Naive thymus-derived CD4-positive, alpha-beta T cell (primary cell): ENCODE data around the gene STAP2. TPM values are rescaled to one million over a fixed set of nuclear protein-coding genes. Genes with fewer than 3 reads are reported as not detected.
A peak's percentile ranks its signal among the peaks of the same experiment; 100 is the strongest.

Source experiments
- ATAC-seq: fragments of 150-1000 bp; cut with Tn5 transposase; 2 replicates; pipeline ENCODE4 v1.10.0; 2021; ENCODE audit warnings: mild to moderate bottlenecking, moderate library complexity
- CTCF ChIA-PET: fragments of 350-600 bp; sonication (Branson Sonifier 250); formaldehyde crosslinking; loops from one replicate; lab custom pipeline; 2021; ENCODE audit warnings: antibody characterized with exemption; lab: Charles Lee
- POLR2A ChIA-PET: fragments of 350-600 bp; sonication (Branson Sonifier 250); formaldehyde crosslinking; loops from one replicate; lab custom pipeline; 2021; ENCODE audit warnings: antibody characterized with exemption, inconsistent platforms; lab: Charles Lee
- DNase-seq, 9 donors: peaks; one replicate each; pipeline versions ENCODE4 v3.0.0 to v3.0.0-alpha.2; 2020 to 2022; ENCODE audit warnings: mixed read lengths in 1 of 9
- H3K27ac ChIP-seq: one replicate; pipeline ENCODE4 v1.7.0; 2013; ENCODE audit warnings: mild to moderate bottlenecking, low read depth, low read length, moderate library complexity
- H3K27me3 ChIP-seq, 2 donors: one replicate each; pipeline ENCODE4 v1.7.0; 2013; ENCODE audit warnings: low read length in 2 of 2, mild to moderate bottlenecking in 2 of 2, moderate library complexity in 2 of 2; ENCODE audit not compliant: control insufficient read depth in 2 of 2, insufficient read depth in 2 of 2
- H3K36me3 ChIP-seq, 3 experiments: 1 replicate in 2 of 3; 2 replicates in 1 of 3; pipeline ENCODE4 v1.7.0; 2013; ENCODE audit warnings: low read length in 3 of 3, mild to moderate bottlenecking in 3 of 3, moderate library complexity in 1 of 3; ENCODE audit not compliant: insufficient read depth in 3 of 3, control insufficient read depth in 2 of 3
- H3K4me1 ChIP-seq, 2 donors: one replicate each; pipeline ENCODE4 v1.7.0; 2013; ENCODE audit warnings: low read length in 2 of 2, mild to moderate bottlenecking in 2 of 2, moderate library complexity in 1 of 2; ENCODE audit not compliant: control insufficient read depth in 2 of 2, insufficient read depth in 2 of 2
- H3K4me3 ChIP-seq: 2 replicates; pipeline ENCODE4 v1.7.0; 2013; ENCODE audit warnings: mild to moderate bottlenecking, low read length
- H3K9me3 ChIP-seq, 3 experiments: 1 replicate in 2 of 3; 2 replicates in 1 of 3; pipeline ENCODE4 v1.7.0; 2013; ENCODE audit warnings: low read length in 3 of 3; ENCODE audit not compliant: control insufficient read depth in 2 of 3
- H3K27ac Mint-ChIP-seq, 9 donors: one replicate each; pipeline ENCODE4 v1.8.0; 2020 to 2022; ENCODE audit warnings: mixed read lengths in 9 of 9, mild to moderate bottlenecking in 8 of 9, moderate library complexity in 5 of 9, inconsistent platforms in 2 of 9
- H3K27me3 Mint-ChIP-seq, 5 donors: one replicate each; pipeline ENCODE4 v1.8.0; 2021 to 2022; ENCODE audit warnings: mixed read lengths in 5 of 5, mild to moderate bottlenecking in 1 of 5
- H3K36me3 Mint-ChIP-seq, 5 donors: one replicate each; pipeline ENCODE4 v1.8.0; 2020 to 2022; ENCODE audit warnings: mixed read lengths in 5 of 5, mild to moderate bottlenecking in 3 of 5, inconsistent platforms in 1 of 5
- H3K4me1 Mint-ChIP-seq, 7 donors: one replicate each; pipeline ENCODE4 v1.8.0; 2020 to 2022; ENCODE audit warnings: mixed read lengths in 7 of 7, mild to moderate bottlenecking in 3 of 7, inconsistent platforms in 1 of 7
- H3K4me3 Mint-ChIP-seq, 10 donors: one replicate each; pipeline ENCODE4 v1.8.0; 2020 to 2022; ENCODE audit warnings: mild to moderate bottlenecking in 10 of 10, mixed read lengths in 10 of 10, moderate library complexity in 6 of 10, inconsistent platforms in 2 of 10
- H3K9me3 Mint-ChIP-seq, 11 donors: one replicate each; pipeline ENCODE4 v1.8.0; 2020 to 2022; ENCODE audit warnings: mixed read lengths in 11 of 11, mild to moderate bottlenecking in 4 of 11, inconsistent platforms in 1 of 11, moderate library complexity in 1 of 11
- intact Hi-C, 2 donors: fragments of 100-400 bp; cut with micrococcal nuclease; formaldehyde crosslinking; loops; one replicate each; pipeline ENCODE4 v1.15.1; 2023
- polyA plus RNA-seq, 2 donors: library from polyadenylated mRNA; unstranded; fragments of 300-500 nt; fragmentation: Illumina TruSeq; gene quantifications; one replicate each; pipeline ENCODE4 v1.2.3, GENCODE V29; 2021
- total RNA-seq, 6 experiments: library from RNA in 5 of 6; stranded (reverse) in 5 of 6; gene quantifications; 1 replicate in 5 of 6; 2 replicates in 1 of 6; pipeline ENCODE4 v1.2.3 and lab custom pipeline; 2021 to 2026

STAP2 gene
- total and polyA plus RNA-seq, 7 experiments from 2014 or later = 2.4 to 11.8 (median 4.5) TPM

DNA sequence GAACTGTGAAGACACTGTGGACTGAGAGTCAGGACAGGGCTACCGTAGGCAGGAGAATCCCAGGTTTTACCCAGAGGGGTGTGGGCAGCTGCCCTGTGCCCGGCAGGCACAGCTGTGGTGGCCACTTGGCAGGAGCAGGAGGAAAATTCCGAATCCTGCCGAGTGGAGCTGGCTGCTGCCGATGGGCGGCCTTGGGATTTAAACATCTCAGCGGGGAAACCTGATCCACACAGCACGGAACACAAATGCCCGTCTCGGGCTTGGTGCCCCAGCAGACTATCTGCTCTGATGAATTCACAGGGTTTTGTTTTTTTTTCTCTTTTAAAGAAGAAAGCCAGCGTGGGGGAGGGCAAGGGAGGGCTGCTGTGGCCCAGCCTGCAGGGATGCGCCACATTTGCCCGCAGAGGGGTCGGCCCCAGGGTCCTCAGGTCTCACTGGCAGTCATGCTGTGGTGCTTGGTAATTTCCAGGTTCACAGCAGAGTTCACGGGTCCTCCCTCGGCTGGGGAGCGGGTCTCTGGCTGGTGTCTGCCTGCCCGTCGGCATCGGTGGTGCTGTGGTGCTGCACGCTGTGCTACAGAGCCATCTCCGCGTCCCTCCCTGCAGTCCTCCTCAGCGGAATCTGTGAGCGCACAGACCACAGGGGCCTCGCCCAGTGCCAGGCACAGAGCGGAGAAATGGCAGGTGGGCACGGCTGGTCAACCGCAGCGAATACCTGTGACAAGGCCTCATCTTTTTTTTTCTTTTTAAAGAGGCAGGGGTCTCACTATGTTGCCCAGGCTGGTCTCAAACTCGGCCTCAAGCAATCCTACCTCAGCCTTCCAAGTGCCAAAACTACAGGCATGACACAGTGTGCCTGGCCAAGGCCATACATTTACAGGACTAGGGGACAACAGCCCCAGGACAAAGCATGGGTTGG lies 32.9 kb upstream of the STAP2 start:
- no peaks in the 10 kb centered on the region for H3K27me3 Mint-ChIP-seq
- no peaks in the 10 kb centered on the region for H3K9me3 ChIP-seq
- CTCF ChIA-PET = interaction anchor here (1.3 kb wide), 1 partner anchor 50 kb away, joined by 4 read pairs; no protein-coding TSS in a partner anchor
- no peak overlapping the region for H3K4me3 ChIP-seq
- H3K36me3 ChIP-seq = peaks cover 0 to 21% (median 0%) of the 10 kb centered on the region in 3 experiments
- H3K4me1 ChIP-seq = peaks cover 21 to 41% of the 10 kb centered on the region in 2 donors
- H3K27ac ChIP-seq = peak overlapping the region; percentile 68
- H3K4me3 Mint-ChIP-seq = peak overlapping the region in 7 of 10 donors; percentile 37 to 97 (median 87)
- no peak for ATAC-seq
- peaks cover 0 to 3% (median 0%) of the 10 kb centered on the region in 5 donors for H3K36me3 Mint-ChIP-seq
- peak overlapping the region; percentile 40 to 95 (median 83) for H3K27ac Mint-ChIP-seq
- no peak for DNase-seq
- intact Hi-C loops = no loop called here
- POLR2A ChIA-PET = interaction anchor here (0.6 to 1.4 kb wide), 3 partner anchors 9 to 33 kb away, joined by 3 read pairs; partner anchors contain the start of gene CHAF1A
- H3K9me3 Mint-ChIP-seq = peaks cover 0 to 3% (median 0%) of the 10 kb centered on the region in 11 donors
- no peaks in the 10 kb centered on the region for H3K27me3 ChIP-seq
- H3K4me1 Mint-ChIP-seq = peaks cover 29 to 67% (median 53%) of the 10 kb centered on the region in 7 donors

DNA sequence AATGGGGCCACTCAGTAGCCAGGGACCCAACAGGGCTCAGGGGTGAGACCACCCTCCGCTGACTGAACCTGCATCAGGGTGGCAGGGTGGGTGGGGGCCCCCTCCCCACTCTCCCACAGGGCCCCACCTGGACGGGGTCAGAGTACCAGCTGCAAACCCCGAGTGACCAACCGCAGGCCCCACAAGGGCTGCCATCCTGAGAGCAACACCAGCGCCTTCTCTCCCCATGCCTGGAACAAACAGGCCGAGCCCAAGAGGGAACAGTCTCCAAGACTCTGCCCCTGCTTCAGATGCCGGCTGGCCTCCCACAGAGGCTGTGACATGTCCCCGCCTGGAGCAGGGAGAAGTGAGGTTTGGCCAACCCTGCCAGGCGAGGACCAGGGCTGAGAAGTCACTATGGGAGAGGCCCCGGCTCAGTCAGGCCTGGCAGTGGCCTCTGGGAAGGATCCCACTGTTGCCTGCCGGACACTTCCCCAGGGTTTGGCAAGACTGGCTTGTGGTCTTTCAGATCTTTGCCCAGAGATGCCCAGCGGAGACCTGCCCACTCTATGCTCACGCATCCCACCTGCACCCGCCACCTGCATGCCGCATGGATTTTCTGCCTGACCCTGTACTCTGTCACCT lies 31.9 kb upstream of the STAP2 start:
- ChIA-PET CTCF (interaction anchor here (0.5 to 1.4 kb wide), 8 partner anchors 24 to 286 kb away, joined by 3 to 11 read pairs (median 4); partner anchors contain the start of genes CHAF1A, MPND and SH3GL1), POLR2A (interaction anchor here (1.0 to 2.5 kb wide), 4 partner anchors 9 to 124 kb away, joined by 4 to 29 read pairs (median 10); partner anchors contain the start of genes CHAF1A, MPND, SH3GL1 and YJU2)
- Mint-ChIP-seq H3K4me1 (peaks cover 23 to 60% (median 43%) of the 10 kb centered on the region in 7 donors), H3K27ac (peak overlapping the region; percentile 40 to 95 (median 85)), H3K4me3 (peak overlapping the region; percentile 33 to 97 (median 90)), H3K36me3 (peaks cover 0 to 3% (median 0%) of the 10 kb centered on the region in 5 donors), H3K9me3 (no peaks in the 10 kb centered on the region), H3K27me3 (no peaks in the 10 kb centered on the region)
- H3K4me3 ChIP-seq = peak overlapping the region; percentile 76
- peak overlapping the region; percentile 68 for H3K27ac ChIP-seq
- peaks cover 0 to 30% (median 0%) of the 10 kb centered on the region in 3 experiments for H3K36me3 ChIP-seq
- H3K27me3 ChIP-seq = no peaks in the 10 kb centered on the region
- H3K4me1 ChIP-seq = peaks cover 21 to 34% of the 10 kb centered on the region in 2 donors
- no peak for ATAC-seq
- H3K9me3 ChIP-seq = no peaks in the 10 kb centered on the region
- DNase-seq = no peak
- intact Hi-C loops = loop anchor here in 1 of 2 donors (1.0 kb wide), 1 partner anchor 42 kb away; no protein-coding TSS in a partner anchor

DNA sequence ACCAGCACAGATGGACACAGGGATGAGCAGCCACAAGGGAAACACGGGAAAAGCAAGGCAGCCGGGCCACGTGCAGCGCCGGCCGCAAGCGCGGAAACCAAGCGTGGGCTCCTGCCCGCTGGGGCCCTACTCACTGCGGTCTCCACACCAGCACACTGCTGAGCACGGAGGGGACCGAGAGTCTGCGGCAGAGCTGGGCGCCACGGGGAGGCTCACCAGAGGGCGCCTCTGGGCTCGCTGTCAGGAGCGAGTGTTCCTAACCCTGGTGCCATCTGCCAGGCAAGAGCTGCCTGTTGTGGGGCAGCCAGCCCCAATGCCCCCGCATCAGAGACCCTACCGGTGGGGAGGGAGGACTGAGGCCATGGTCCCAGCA lies 31.2 kb upstream of the STAP2 start:
- ChIA-PET CTCF (interaction anchor here (0.6 to 1.4 kb wide), 6 partner anchors 24 to 32 kb away, joined by 3 to 11 read pairs (median 4); partner anchors contain the start of genes CHAF1A, MPND and SH3GL1), POLR2A (interaction anchor here (0.6 to 2.5 kb wide), 6 partner anchors 10 to 204 kb away, joined by 3 to 29 read pairs (median 5); partner anchors contain the start of genes CHAF1A, MPND, SH3GL1 and YJU2)
- intact Hi-C loops = loop anchor here (1.0 to 2.0 kb wide), 6 partner anchors 10 to 103 kb away; partner anchors contain the start of genes MPND (in 2 of the 2) and SH3GL1 (in 2 of the 2)
- ATAC-seq = peak; percentile 80
- Histone ChIP-seq H3K27me3 (no peaks in the 10 kb centered on the region), H3K4me1 (peaks cover 21 to 32% of the 10 kb centered on the region in 2 donors), H3K9me3 (no peaks in the 10 kb centered on the region), H3K36me3 (peaks cover 0 to 37% (median 5%) of the 10 kb centered on the region in 3 experiments), H3K4me3 (peak overlapping the region; percentile 76), H3K27ac (peak overlapping the region; percentile 68)
- Mint-ChIP-seq H3K9me3 (no peaks in the 10 kb centered on the region), H3K36me3 (peaks cover 0 to 3% (median 0%) of the 10 kb centered on the region in 5 donors), H3K4me3 (peak overlapping the region; percentile 87 to 97 (median 94)), H3K4me1 (peaks cover 22 to 57% (median 42%) of the 10 kb centered on the region in 7 donors), H3K27ac (peak overlapping the region; percentile 81 to 96 (median 94)), H3K27me3 (no peaks in the 10 kb centered on the region)
- peak; percentile 55 to 80 (median 67) for DNase-seq

DNA sequence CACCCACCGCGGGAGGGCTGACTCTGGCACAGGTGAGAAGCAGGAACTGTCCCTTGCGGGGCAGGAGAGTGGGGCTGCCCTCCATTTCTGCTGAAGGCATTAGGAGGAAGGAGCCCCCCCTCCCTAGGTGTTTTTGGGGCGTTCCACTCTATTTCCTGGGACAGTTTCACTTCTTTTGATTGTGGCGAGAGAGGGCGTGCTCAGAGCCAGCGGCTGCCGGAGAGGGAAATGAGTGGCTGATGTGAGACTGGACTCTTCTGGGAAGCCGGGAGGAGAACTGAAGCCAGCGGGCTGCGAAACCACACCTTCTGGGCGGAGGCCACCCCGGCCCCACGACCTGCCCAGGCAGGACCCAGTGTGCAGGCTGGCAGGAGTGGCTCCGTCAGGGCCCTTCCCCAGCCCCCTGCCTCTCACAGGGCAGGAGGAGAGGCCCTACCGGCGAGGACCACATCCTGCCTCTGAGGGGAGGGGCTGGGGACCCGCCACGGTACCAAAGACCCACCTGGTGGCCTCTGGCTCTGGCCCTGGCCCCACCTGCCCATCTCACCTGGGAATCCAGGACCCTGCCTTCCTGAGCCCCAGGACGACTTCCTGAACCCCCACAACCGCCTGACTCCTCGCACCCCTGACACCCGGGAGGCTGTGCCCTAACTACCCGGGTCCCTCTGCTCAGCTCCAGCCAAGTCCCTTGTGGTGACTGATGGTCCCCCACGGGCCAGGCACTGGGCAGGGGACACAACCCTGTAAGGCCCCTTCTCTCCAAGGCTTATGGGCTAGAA lies 30.7 kb upstream of the STAP2 start:
- Mint-ChIP-seq H3K36me3 (peaks cover 0 to 3% (median 0%) of the 10 kb centered on the region in 5 donors), H3K9me3 (no peaks in the 10 kb centered on the region), H3K4me1 (peaks cover 22 to 57% (median 42%) of the 10 kb centered on the region in 7 donors), H3K27ac (peak overlapping the region; percentile 85 to 96 (median 94)), H3K4me3 (peak overlapping the region; percentile 87 to 97 (median 94)), H3K27me3 (no peaks in the 10 kb centered on the region)
- H3K4me1 ChIP-seq = peaks cover 21 to 32% of the 10 kb centered on the region in 2 donors
- peak overlapping the region; percentile 76 for H3K4me3 ChIP-seq
- ChIA-PET POLR2A (interaction anchor here (0.6 to 2.5 kb wide), 6 partner anchors 10 to 205 kb away, joined by 3 to 29 read pairs (median 5); partner anchors contain the start of genes CHAF1A, MPND, SH3GL1 and YJU2), CTCF (interaction anchor here (1.0 to 1.4 kb wide), 4 partner anchors 30 to 33 kb away, joined by 3 to 11 read pairs (median 4); partner anchors contain the start of genes CHAF1A, SH3GL1 and STAP2)
- ATAC-seq = peak; percentile 76
- peak overlapping the region; percentile 68 for H3K27ac ChIP-seq
- no peaks in the 10 kb centered on the region for H3K9me3 ChIP-seq
- H3K36me3 ChIP-seq = peaks cover 0 to 41% (median 5%) of the 10 kb centered on the region in 3 experiments
- no peaks in the 10 kb centered on the region for H3K27me3 ChIP-seq
- DNase-seq = peak; percentile 38 to 77 (median 74)
- intact Hi-C loops = loop anchor here (1.0 to 2.0 kb wide), 5 partner anchors 11 to 102 kb away; partner anchors contain the start of genes MPND (in 2 of the 2) and SH3GL1 (in 2 of the 2)

DNA sequence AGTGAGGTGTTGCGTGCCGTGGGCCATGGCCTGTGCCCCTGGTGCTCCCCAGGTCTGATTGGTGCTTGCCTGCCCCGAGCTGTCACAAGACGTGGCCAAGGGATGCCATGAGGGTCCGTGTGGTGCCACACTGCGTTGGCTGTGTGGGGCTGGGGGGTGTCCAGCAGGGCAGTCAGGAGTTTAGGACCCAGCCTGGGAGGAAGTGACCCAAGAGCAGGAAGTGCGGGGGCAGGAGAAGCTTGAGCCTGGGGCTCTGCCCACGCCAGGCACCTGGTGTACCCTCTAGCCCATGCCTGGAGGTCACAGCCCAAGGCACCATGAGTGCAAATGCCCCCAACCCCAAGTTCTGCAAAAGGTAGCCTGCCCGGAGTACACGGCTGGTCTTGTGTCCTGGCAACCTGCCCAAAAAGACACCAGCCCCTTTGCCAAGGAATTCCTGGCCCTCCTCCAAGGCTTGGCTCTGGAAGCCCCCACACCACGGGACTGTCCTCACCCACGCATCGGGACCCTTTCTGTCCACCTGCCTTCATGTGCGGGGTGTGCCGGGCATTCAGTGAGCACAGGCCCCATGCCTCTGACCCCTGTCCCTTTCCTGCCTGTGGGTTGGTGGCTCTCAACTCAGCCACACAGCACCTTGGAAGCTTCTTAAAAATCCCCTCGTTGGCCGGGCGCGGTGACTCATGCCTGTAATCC lies 29.6 kb upstream of the STAP2 start:
- H3K27ac Mint-ChIP-seq = peak overlapping the region; percentile 85 to 95 (median 93)
- intact Hi-C loops = loop anchor here in 1 of 2 donors (2.0 kb wide), 1 partner anchor 25 kb away; the partner anchor contains the start of gene MPND
- Histone ChIP-seq H3K36me3 (peaks cover 0 to 51% (median 5%) of the 10 kb centered on the region in 3 experiments), H3K4me3 (peak overlapping the region; percentile 76), H3K9me3 (no peaks in the 10 kb centered on the region), H3K4me1 (peaks cover 21 to 32% of the 10 kb centered on the region in 2 donors), H3K27ac (peak overlapping the region; percentile 68), H3K27me3 (no peaks in the 10 kb centered on the region)
- peaks cover 0 to 3% (median 0%) of the 10 kb centered on the region in 5 donors for H3K36me3 Mint-ChIP-seq
- H3K27me3 Mint-ChIP-seq = no peaks in the 10 kb centered on the region
- no peak for ATAC-seq
- DNase-seq = no peak
- ChIA-PET POLR2A (interaction anchor here (1.0 to 2.5 kb wide), 3 partner anchors 25 to 34 kb away, joined by 3 to 29 read pairs (median 7); partner anchors contain the start of genes CHAF1A, MPND and SH3GL1), CTCF (no interaction called here)
- peak overlapping the region; percentile 87 to 97 (median 94) for H3K4me3 Mint-ChIP-seq
- H3K4me1 Mint-ChIP-seq = peaks cover 22 to 53% (median 37%) of the 10 kb centered on the region in 7 donors
- no peaks in the 10 kb centered on the region for H3K9me3 Mint-ChIP-seq
